ENCODE data around the gene RARB. TPM values are rescaled to one million over a fixed set of nuclear protein-coding genes. Genes with fewer than 3 reads are reported as not detected.

The RARB gene
- total RNA-seq, 4 donors from 2014 or later, result 13.1 to 45.8 (median 25.3) TPM

DNA sequence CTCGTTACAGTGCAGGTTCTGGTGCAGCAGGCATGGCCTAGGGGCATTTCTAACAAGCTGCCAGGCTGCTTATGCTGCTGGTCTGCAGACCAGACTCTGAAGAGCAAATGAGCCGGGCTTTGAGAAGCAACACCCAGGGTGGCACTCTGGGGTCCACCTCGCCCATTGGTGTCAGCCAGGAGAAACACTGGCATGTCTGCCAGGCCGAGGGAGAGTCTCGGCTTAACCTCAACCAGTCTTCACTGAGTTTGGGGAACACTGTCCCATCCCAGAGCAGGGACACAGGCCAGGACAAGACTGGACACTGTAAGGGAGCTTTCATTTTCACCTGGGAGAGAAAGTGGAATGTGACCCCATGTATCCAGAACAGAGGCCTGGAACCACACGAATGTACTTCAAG, 143.2 kb downstream of the RARB start:
- 70 to 80% methylated on average over 1 to 2 of the region's 6 CpGs for WGBS, 2 donors (ENCODE audit: low coverage in 1 of 2)
- Histone ChIP-seq H3K27me3 (no peaks in the 10 kb centered on the region), H3K4me1 (peaks cover 0 to 40% (median 14%) of the 10 kb centered on the region in 3 donors), H3K4me3 (no peak overlapping the region), H3K27ac (peak overlapping the region in 1 of 4 donors; percentile 80), H3K9me3 (no peaks in the 10 kb centered on the region), H3K36me3 (peaks cover 0 to 43% of the 10 kb centered on the region in 2 donors)
- no peak for TF ChIP-seq EP300 (IDR thresholded peaks at IDR 0.05)
- no peak for TF ChIP-seq POLR2AphosphoS5 (IDR thresholded peaks at IDR 0.05)
- TF ChIP-seq POLR2A (IDR thresholded peaks at IDR 0.05), result no peak
- TF ChIP-seq CTCF (IDR thresholded peaks at IDR 0.05), result no peak
- ATAC-seq, result no peak

DNA sequence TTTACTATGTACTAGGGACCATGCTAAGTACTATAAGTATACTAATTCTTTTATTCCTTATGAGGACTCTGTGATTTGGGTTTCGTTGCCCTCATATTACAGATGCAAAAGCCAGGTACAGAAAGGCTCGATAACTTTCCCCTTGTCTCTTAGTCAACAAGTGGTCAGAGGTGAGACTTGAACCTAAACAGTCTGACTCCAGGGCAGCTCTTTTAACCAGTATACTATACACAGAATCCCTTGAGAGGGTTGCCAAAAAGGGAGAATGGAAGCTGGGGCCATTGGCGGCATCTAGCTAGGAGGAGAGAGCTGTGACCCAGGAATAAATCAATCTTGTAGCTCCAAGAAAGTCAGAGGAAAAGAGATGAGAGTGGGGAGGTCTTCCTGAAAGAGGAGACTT, 144.3 kb downstream of the RARB start:
- Histone ChIP-seq H3K27ac (peak overlapping the region in 2 of 4 donors; percentile 80), H3K9me3 (no peaks in the 10 kb centered on the region), H3K4me1 (peaks cover 0 to 40% (median 14%) of the 10 kb centered on the region in 3 donors), H3K36me3 (peaks cover 0 to 51% of the 10 kb centered on the region in 2 donors), H3K4me3 (no peak overlapping the region), H3K27me3 (no peaks in the 10 kb centered on the region)
- WGBS, 2 donors (ENCODE audit: low coverage in 1 of 2), result 89 to 100% methylated on average over 1 to 3 of the region's 3 CpGs
- TF ChIP-seq EP300 (IDR thresholded peaks at IDR 0.05), result no peak
- no peak for TF ChIP-seq CTCF (IDR thresholded peaks at IDR 0.05)
- no peak for TF ChIP-seq POLR2A (IDR thresholded peaks at IDR 0.05)
- TF ChIP-seq POLR2AphosphoS5 (IDR thresholded peaks at IDR 0.05), result no peak
- no peak for ATAC-seq

GRCh38 chr3:25572919-25573385, 144.9 kb downstream of the RARB start:
- peak overlapping the region in 3 of 4 donors; percentile 42 to 80 (median 80) for H3K27ac ChIP-seq
- no peak for ATAC-seq
- H3K27me3 ChIP-seq, result no peaks in the 10 kb centered on the region
- no peaks in the 10 kb centered on the region for H3K9me3 ChIP-seq
- no peak overlapping the region for H3K4me3 ChIP-seq
- H3K4me1 ChIP-seq, result peaks cover 0 to 37% (median 14%) of the 10 kb centered on the region in 3 donors
- WGBS, 2 donors (ENCODE audit: low coverage in 1 of 2), result 61% methylated on average over 7 of the region's 14 CpGs; no CpG with 5 or more reads in 1 of the 2 donors
- H3K36me3 ChIP-seq, result peaks cover 0 to 55% of the 10 kb centered on the region in 2 donors
- TF ChIP-seq CTCF (IDR thresholded peaks at IDR 0.05), result no peak
- no peak for TF ChIP-seq POLR2AphosphoS5 (IDR thresholded peaks at IDR 0.05)
- no peak for TF ChIP-seq EP300 (IDR thresholded peaks at IDR 0.05)
- TF ChIP-seq POLR2A (IDR thresholded peaks at IDR 0.05), result no peak

- H3K27ac ChIP-seq, result peak overlapping the region in 3 of 4 donors; percentile 42 to 80 (median 80)
- WGBS, 2 donors (ENCODE audit: low coverage in 1 of 2), result 64 to 73% methylated on average over 8 to 17 of the region's 19 CpGs
- no peak overlapping the region for H3K4me3 ChIP-seq
- no peak for ATAC-seq
- no peaks in the 10 kb centered on the region for H3K9me3 ChIP-seq
- TF ChIP-seq POLR2AphosphoS5 (IDR thresholded peaks at IDR 0.05), result no peak
- no peak for TF ChIP-seq POLR2A (IDR thresholded peaks at IDR 0.05)
- TF ChIP-seq CTCF (IDR thresholded peaks at IDR 0.05), result no peak
- TF ChIP-seq EP300 (IDR thresholded peaks at IDR 0.05), result no peak
- H3K27me3 ChIP-seq, result no peaks in the 10 kb centered on the region
- peaks cover 0 to 61% of the 10 kb centered on the region in 2 donors for H3K36me3 ChIP-seq
- H3K4me1 ChIP-seq, result peaks cover 0 to 31% (median 12%) of the 10 kb centered on the region in 3 donors
These were observed 145.5 kb downstream of the RARB start for GRCh38 chr3:25573386-25574171.
